22Rv1 (cell line): ENCODE measurements around the gene ANXA6.

ENCODE experiments used
- ZFX ChIP-seq: fragments of 450-650 bp; IDR thresholded peaks from 2 replicates; pipeline ENCODE4 v1.6.1; 2017; ENCODE audit warnings: antibody characterized with exemption, borderline replicate concordance
- TF ChIP-seq, protein P1 (sequence below): fragments of 450-650 bp; IDR thresholded peaks from 2 replicates; pipeline ENCODE4 v1.5.1; 2017; ENCODE audit warnings: mild to moderate bottlenecking

GRCh38 chr5:151108566-151108965, 49.0 kb downstream of the ANXA6 start:
- TF ChIP-seq, protein P1, sequence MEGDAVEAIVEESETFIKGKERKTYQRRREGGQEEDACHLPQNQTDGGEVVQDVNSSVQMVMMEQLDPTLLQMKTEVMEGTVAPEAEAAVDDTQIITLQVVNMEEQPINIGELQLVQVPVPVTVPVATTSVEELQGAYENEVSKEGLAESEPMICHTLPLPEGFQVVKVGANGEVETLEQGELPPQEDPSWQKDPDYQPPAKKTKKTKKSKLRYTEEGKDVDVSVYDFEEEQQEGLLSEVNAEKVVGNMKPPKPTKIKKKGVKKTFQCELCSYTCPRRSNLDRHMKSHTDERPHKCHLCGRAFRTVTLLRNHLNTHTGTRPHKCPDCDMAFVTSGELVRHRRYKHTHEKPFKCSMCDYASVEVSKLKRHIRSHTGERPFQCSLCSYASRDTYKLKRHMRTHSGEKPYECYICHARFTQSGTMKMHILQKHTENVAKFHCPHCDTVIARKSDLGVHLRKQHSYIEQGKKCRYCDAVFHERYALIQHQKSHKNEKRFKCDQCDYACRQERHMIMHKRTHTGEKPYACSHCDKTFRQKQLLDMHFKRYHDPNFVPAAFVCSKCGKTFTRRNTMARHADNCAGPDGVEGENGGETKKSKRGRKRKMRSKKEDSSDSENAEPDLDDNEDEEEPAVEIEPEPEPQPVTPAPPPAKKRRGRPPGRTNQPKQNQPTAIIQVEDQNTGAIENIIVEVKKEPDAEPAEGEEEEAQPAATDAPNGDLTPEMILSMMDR = no peak
- no peak for TF ChIP-seq ZFX
